HepG2 (cell line): ENCODE measurements around the gene FIZ1. TPM values are rescaled to one million over a fixed set of nuclear protein-coding genes. Genes with fewer than 3 reads are reported as not detected.
A peak's percentile ranks its signal among the peaks of the same experiment; 100 is the strongest.

ENCODE experiments used
- ATAC-seq: fragments of 200-7000 bp; cut with Tn5 transposase; 3 replicates; pipeline ENCODE4 v1.9.1; 2020; ENCODE audit warnings: mild to moderate bottlenecking, moderate library complexity
- BruUV-seq: library from RNA; stranded (reverse); fragments of 400-500 nt; replicated peaks from 2 replicates; lab custom pipeline; 2021; lab: Mats Ljungman, UMichigan
- CTCF ChIA-PET: fragments of 300-600 bp; formaldehyde crosslinking; extraction: SDS; loops from one replicate; lab custom pipeline; 2021; ENCODE audit warnings: low total read pairs, inconsistent platforms, low intra/inter-chr PET ratio; lab: Yijun Ruan, JAX
- POLR2A ChIA-PET: fragments of 350-600 bp; sonication (Branson Sonifier 250); formaldehyde crosslinking; loops from one replicate; lab custom pipeline; 2020; ENCODE audit warnings: antibody characterized with exemption, inconsistent platforms; lab: Yijun Ruan, JAX
- DNase-seq: peaks from one replicate; pipeline ENCODE4 v3.0.0-alpha.2; 2015; ENCODE audit warnings: low spot score
- FAIRE-seq: peaks from 3 replicates; lab custom pipeline; 2011; peaks lifted over from hg19 to GRCh38; lab: Jason Lieb, UNC
- H2AFZ ChIP-seq: one replicate; pipeline ENCODE4 v1.6.1; 2011; ENCODE audit warnings: low read length, inconsistent platforms
- H3K27ac ChIP-seq: fragments of 300-600 bp; 3 replicates; pipeline ENCODE4 v1.8.0; 2011; ENCODE audit warnings: mixed run types, mild to moderate bottlenecking, mixed read lengths, low read length, inconsistent platforms; ENCODE audit not compliant: insufficient read depth; ENCODE audit errors: extremely low read length
- H3K27me3 ChIP-seq, 2 experiments: fragments of 200-600 bp in 1 of 2; 2 replicates in 1 of 2; 3 replicates in 1 of 2; pipeline versions ENCODE4 v1.6.0 to v1.8.0; 2011; ENCODE audit warnings: low read length in 2 of 2, mild to moderate bottlenecking in 2 of 2, moderate library complexity in 2 of 2, inconsistent platforms in 1 of 2; ENCODE audit not compliant: insufficient read depth in 2 of 2, control insufficient read depth in 1 of 2
- H3K36me3 ChIP-seq, 2 experiments: fragments of 200-600 bp in 1 of 2; replicated peaks in 1 of 2; 2 replicates in 1 of 2; 3 replicates in 1 of 2; pipeline versions ENCODE4 v1.5.1 to v1.8.0; 2011; ENCODE audit warnings: low read length in 2 of 2, inconsistent platforms in 1 of 2; ENCODE audit not compliant: insufficient read depth in 2 of 2, control insufficient read depth in 1 of 2
- H3K4me1 ChIP-seq: 2 replicates; pipeline ENCODE4 v1.5.1; 2012; ENCODE audit warnings: low read length, inconsistent platforms; ENCODE audit not compliant: insufficient read depth
- H3K4me2 ChIP-seq: 2 replicates; pipeline ENCODE4 v1.6.0; 2011; ENCODE audit warnings: low read depth, low read length, inconsistent platforms
- H3K4me3 ChIP-seq, 3 experiments: fragments of 200-600 bp in 1 of 3; sonication (generic), shearing (Covaris generic) in 1 of 3; replicated peaks in 1 of 3; 2 replicates each; pipeline ENCODE4 v1.5.1; 2011 to 2016; ENCODE audit warnings: low read length in 3 of 3, inconsistent platforms in 2 of 3, low read depth in 2 of 3, mild to moderate bottlenecking in 2 of 3, control low read depth in 1 of 3, mixed read lengths in 1 of 3; ENCODE audit not compliant: insufficient read depth in 1 of 3
- H3K79me2 ChIP-seq: one replicate; pipeline ENCODE4 v1.6.1; 2011; ENCODE audit warnings: low read length, inconsistent platforms; ENCODE audit not compliant: insufficient read depth
- H3K9ac ChIP-seq: 2 replicates; pipeline ENCODE4 v1.6.0; 2011; ENCODE audit warnings: mild to moderate bottlenecking, low read depth, low read length, inconsistent platforms; ENCODE audit not compliant: insufficient read depth
- H3K9me3 ChIP-seq: 2 replicates; pipeline ENCODE4 v1.5.1; 2012; ENCODE audit warnings: mild to moderate bottlenecking, low read length
- H4K20me1 ChIP-seq: 2 replicates; pipeline ENCODE4 v1.6.0; 2011; ENCODE audit warnings: inconsistent platforms, mild to moderate bottlenecking, low read length, moderate library complexity; ENCODE audit not compliant: insufficient read depth
- IKZF1 ChIP-seq: fragments of 450-650 bp; IDR thresholded peaks from 2 replicates; pipeline ENCODE4 v1.7.1; 2016
- NR2F6 ChIP-seq, 2 experiments: IDR thresholded peaks; 2 replicates each; pipeline ENCODE4 v1.6.1; 2016; ENCODE audit warnings: antibody characterized with exemption in 1 of 2, mild to moderate bottlenecking in 1 of 2
- U2AF1 ChIP-seq: fragments of 200-400 bp; formaldehyde crosslinking; optimal IDR thresholded peaks from 2 replicates; pipeline ENCODE3; 2017; ENCODE audit warnings: mild to moderate bottlenecking, low read depth, low read length
- ZNF333 ChIP-seq: sonication (generic); formaldehyde crosslinking; IDR thresholded peaks from 2 replicates; pipeline ENCODE4 v1.4.0; 2020; ENCODE audit warnings: mild to moderate bottlenecking, missing genetic modification reagents, borderline replicate concordance
- ZSCAN30 ChIP-seq: sonication (generic); formaldehyde crosslinking; IDR thresholded peaks from 2 replicates; pipeline ENCODE4 v1.5.0; 2020; ENCODE audit warnings: mild to moderate bottlenecking, missing genetic modification reagents
- WGBS: methylation state at CpG from one replicate; pipeline ENCODE4 v1.1.6; 2017; ENCODE audit warnings: low lambda C conversion rate; 5-methylcytosine and 5-hydroxymethylcytosine counted together
- in situ Hi-C: cut with HindIII; loops from 2 replicates; pipeline ENCODE4 v1.10.0; 2017; ENCODE audit warnings: low pct_unique_long_range_greater_than_20kb; ENCODE audit not compliant: extremely low pct_ligation_motif_present
- intact Hi-C: fragments of 100-400 bp; cut with micrococcal nuclease; formaldehyde crosslinking; loops from one replicate; pipeline ENCODE4 v1.10.0; 2022; ENCODE audit not compliant: unreplicated experiment
- polyA plus RNA-seq, 8 experiments: library from polyadenylated mRNA; depleted of rRNA in 3 of 8; stranded (reverse) in 7 of 8; unstranded in 1 of 8; fragments of >200 nt; fragmentation: Illumina TruSeq in 4 of 8; extraction: Trizol in 4 of 8; gene quantifications; 2 replicates each; pipeline versions ENCODE4 v1.2.1 to v1.2.3, GENCODE V29; 2011 to 2016; ENCODE audit warnings: low read depth in 4 of 8, missing spikeins in 1 of 8, mixed read lengths in 1 of 8; ENCODE audit not compliant: insufficient read depth in 1 of 8
- total RNA-seq, 5 experiments: library from RNA; depleted of rRNA; stranded (reverse); fragments of >200 nt; fragmentation: Illumina TruSeq; extraction: Trizol; gene quantifications; 2 replicates each; pipeline ENCODE4 v1.2.3, GENCODE V29; 2016; ENCODE audit warnings: low read depth in 1 of 5
- TF ChIP-seq, protein P1 (sequence below): sonication (generic); formaldehyde crosslinking; IDR thresholded peaks from 2 replicates; pipeline ENCODE4 v1.5.0; 2020; ENCODE audit warnings: mild to moderate bottlenecking, missing genetic modification reagents, borderline replicate concordance

FIZ1 gene
- total and polyA plus RNA-seq, 2 of the 13 experiments (the other 11 are each of a cell fraction or from before 2014, with no cell fraction given) = 3.6 to 5.9 TPM

DNA sequence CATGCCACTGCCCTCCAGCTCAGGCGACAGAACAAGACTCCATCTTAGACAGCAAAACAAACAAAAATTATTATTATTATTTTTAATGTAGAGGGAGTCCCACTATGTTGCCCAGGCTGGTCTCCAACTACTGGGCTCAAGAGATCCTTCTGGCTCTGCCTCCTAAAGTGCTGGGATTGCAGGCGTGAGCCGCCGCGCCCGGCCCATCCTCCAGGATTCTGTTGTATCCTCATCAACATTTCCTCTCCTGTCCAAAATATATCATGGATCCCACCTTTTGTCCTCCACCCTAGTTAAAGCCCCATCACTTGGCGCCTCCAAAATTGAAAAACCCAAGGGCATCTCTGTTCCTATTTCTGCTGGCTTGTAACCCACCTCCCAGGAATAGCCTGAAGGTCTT is 23.8 kb upstream of the FIZ1 start:
- CTCF ChIA-PET = no interaction called here
- Histone ChIP-seq H3K9me3 (no peaks in the 10 kb centered on the region), H3K4me3 (no peak overlapping the region; a peak in 1 of 6 replicates), H3K27ac (no peak overlapping the region), H3K79me2 (peaks cover 4% of the 10 kb centered on the region), H3K27me3 (no peaks in the 10 kb centered on the region), H2AFZ (no peak overlapping the region), H3K36me3 (0 out of 5 replicates have a peak, but pooled peaks cover 0 to 3% of the 10 kb centered on the region in 2 experiments), H3K4me2 (no peak overlapping the region; the same call in 1 of the 2 replicates), H4K20me1 (peaks cover 14% of the 10 kb centered on the region; the same call in 1 of the 2 replicates), H3K4me1 (peaks cover 34% of the 10 kb centered on the region), H3K9ac (no peak overlapping the region)
- no peak for ATAC-seq
- in situ Hi-C loops (no loop called here), intact Hi-C loops (no loop called here)
- POLR2A ChIA-PET = interaction anchor here (1.6 to 2.8 kb wide), 3 partner anchors 10 to 31 kb away, joined by 9 to 23 read pairs (median 11); partner anchors contain the start of genes U2AF2 and ZNF865
- 92% methylated on average over 7 of the region's 7 CpGs for WGBS
- BruUV-seq = no TSS peak
- DNase-seq = no peak
- TF ChIP-seq ZNF333 (CRISPR knock-in tag) = no peak
- no peak for TF ChIP-seq ZSCAN30 (CRISPR knock-in tag)
- TF ChIP-seq U2AF1 = no peak
- TF ChIP-seq IKZF1 = no peak
- TF ChIP-seq NR2F6 (IDR thresholded peaks at IDR 0.05) = no peak
- no peak for TF ChIP-seq NR2F6 (CRISPR knock-in tag; IDR thresholded peaks at IDR 0.05)
- TF ChIP-seq, protein P1, sequence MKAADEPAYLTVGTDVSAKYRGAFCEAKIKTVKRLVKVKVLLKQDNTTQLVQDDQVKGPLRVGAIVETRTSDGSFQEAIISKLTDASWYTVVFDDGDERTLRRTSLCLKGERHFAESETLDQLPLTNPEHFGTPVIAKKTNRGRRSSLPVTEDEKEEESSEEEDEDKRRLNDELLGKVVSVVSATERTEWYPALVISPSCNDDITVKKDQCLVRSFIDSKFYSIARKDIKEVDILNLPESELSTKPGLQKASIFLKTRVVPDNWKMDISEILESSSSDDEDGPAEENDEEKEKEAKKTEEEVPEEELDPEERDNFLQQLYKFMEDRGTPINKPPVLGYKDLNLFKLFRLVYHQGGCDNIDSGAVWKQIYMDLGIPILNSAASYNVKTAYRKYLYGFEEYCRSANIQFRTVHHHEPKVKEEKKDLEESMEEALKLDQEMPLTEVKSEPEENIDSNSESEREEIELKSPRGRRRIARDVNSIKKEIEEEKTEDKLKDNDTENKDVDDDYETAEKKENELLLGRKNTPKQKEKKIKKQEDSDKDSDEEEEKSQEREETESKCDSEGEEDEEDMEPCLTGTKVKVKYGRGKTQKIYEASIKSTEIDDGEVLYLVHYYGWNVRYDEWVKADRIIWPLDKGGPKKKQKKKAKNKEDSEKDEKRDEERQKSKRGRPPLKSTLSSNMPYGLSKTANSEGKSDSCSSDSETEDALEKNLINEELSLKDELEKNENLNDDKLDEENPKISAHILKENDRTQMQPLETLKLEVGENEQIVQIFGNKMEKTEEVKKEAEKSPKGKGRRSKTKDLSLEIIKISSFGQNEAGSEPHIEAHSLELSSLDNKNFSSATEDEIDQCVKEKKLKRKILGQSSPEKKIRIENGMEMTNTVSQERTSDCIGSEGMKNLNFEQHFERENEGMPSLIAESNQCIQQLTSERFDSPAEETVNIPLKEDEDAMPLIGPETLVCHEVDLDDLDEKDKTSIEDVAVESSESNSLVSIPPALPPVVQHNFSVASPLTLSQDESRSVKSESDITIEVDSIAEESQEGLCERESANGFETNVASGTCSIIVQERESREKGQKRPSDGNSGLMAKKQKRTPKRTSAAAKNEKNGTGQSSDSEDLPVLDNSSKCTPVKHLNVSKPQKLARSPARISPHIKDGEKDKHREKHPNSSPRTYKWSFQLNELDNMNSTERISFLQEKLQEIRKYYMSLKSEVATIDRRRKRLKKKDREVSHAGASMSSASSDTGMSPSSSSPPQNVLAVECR (CRISPR knock-in tag) = 0 out of 2 replicates have a peak, but pooled peaks have one; percentile 7
- FAIRE-seq = no peak
